Coronary artery (tissue), 2 donors: ENCODE measurements around the gene MAP3K6.

Source experiments
- DNase-seq: peaks from one replicate; pipeline ENCODE4 v3.0.0-alpha.2; 2017; ENCODE audit warnings: low spot score
- H3K27ac ChIP-seq, 2 donors: fragments of 200-600 bp; sonication (generic); one replicate each; pipeline ENCODE4 v1.5.1; 2016 to 2019
- H3K4me3 ChIP-seq: fragments of 200-600 bp; sonication (generic); 2 replicates; pipeline ENCODE4 v1.5.1; 2016; ENCODE audit warnings: mild to moderate bottlenecking, moderate library complexity
- CTCF ChIP-seq: fragments of 200-600 bp; sonication (generic); IDR thresholded peaks from one replicate; pipeline ENCODE4 v1.5.1; 2019; ENCODE audit warnings: antibody characterized with exemption

Gene MAP3K6

GRCh38 chr1:27380766-27381733 lies 14.3 kb upstream of the MAP3K6 start:
- no peak for DNase-seq
- Histone ChIP-seq H3K4me3 (no peak overlapping the region), H3K27ac (no peak overlapping the region)
- TF ChIP-seq CTCF, result no peak

- Histone ChIP-seq H3K4me3 (no peak overlapping the region), H3K27ac (no peak overlapping the region)
- no peak for DNase-seq
- no peak for TF ChIP-seq CTCF
Measured at GRCh38 chr1:27380224-27380623, 13.5 kb upstream of the MAP3K6 start.

GRCh38 chr1:27379564-27380122 lies 12.9 kb upstream of the MAP3K6 start:
- no peak for DNase-seq
- TF ChIP-seq CTCF, result no peak
- H3K27ac ChIP-seq, result no peak overlapping the region
- H3K4me3 ChIP-seq, result no peak overlapping the region

GRCh38 chr1:27377760-27378495 lies 11.2 kb upstream of the MAP3K6 start:
- H3K4me3 ChIP-seq, result no peak overlapping the region
- no peak overlapping the region for H3K27ac ChIP-seq
- no peak for DNase-seq

GRCh38 chr1:27374362-27375086 lies 7.8 kb upstream of the MAP3K6 start, which contains the start of gene FCN3:
Gene FCN3, minus strand, starts transcription at chr1:27374824. Its CDS starts 6 bp downstream, at chr1:27374818.
- no peak within 1 kb of the TSS for H3K27ac ChIP-seq
- no peak for DNase-seq
- TF ChIP-seq CTCF, result no peak
- no peak within 1 kb of the TSS for H3K4me3 ChIP-seq

More at GRCh38 chr1:27377760-27378495, 11.2 kb upstream of the MAP3K6 start:
- no peak for TF ChIP-seq CTCF

GRCh38 chr1:27372808-27373690 lies 6.3 kb upstream of the MAP3K6 start:
- no peak for TF ChIP-seq CTCF
- Histone ChIP-seq H3K27ac (no peak overlapping the region), H3K4me3 (no peak overlapping the region)
- no peak for DNase-seq
